Osteoblast (primary cell): ENCODE data around the gene LCN12. TPM values are rescaled to one million over a fixed set of nuclear protein-coding genes. Genes with fewer than 3 reads are reported as not detected.

Experiments
- DNase-seq: peaks from one replicate; pipeline ENCODE4 v3.0.0; 2011; ENCODE audit warnings: low spot score, mixed read lengths; ENCODE audit not compliant: insufficient read length; ENCODE audit errors: missing footprints
- H2AFZ ChIP-seq: 2 replicates; pipeline ENCODE4 v1.6.0; 2011; ENCODE audit warnings: mild to moderate bottlenecking, low read length
- H3K27ac ChIP-seq: 2 replicates; pipeline ENCODE4 v1.5.1; 2011; ENCODE audit warnings: mild to moderate bottlenecking, low read depth, low read length, moderate library complexity
- H3K27me3 ChIP-seq: 2 replicates; pipeline ENCODE4 v1.6.0; 2012; ENCODE audit warnings: mild to moderate bottlenecking, control low read depth, inconsistent platforms, low read length, moderate library complexity; ENCODE audit not compliant: insufficient read depth
- H3K36me3 ChIP-seq: 2 replicates; pipeline ENCODE4 v1.5.1; 2011; ENCODE audit warnings: mild to moderate bottlenecking, low read length, control low read depth, moderate library complexity; ENCODE audit not compliant: insufficient read depth
- H3K4me1 ChIP-seq: 2 replicates; pipeline ENCODE4 v1.5.1; 2011; ENCODE audit warnings: mild to moderate bottlenecking, low read length, control low read depth, moderate library complexity; ENCODE audit not compliant: insufficient read depth
- H3K4me2 ChIP-seq: 2 replicates; pipeline ENCODE4 v1.6.0; 2011; ENCODE audit warnings: mild to moderate bottlenecking, low read length; ENCODE audit not compliant: insufficient read depth
- H3K4me3 ChIP-seq: fragments of 200-600 bp; sonication (generic); 3 replicates; pipeline ENCODE4 v1.5.1; 2012; ENCODE audit warnings: mild to moderate bottlenecking, low read length, inconsistent platforms; ENCODE audit not compliant: insufficient read depth
- H3K79me2 ChIP-seq: 2 replicates; pipeline ENCODE4 v1.6.0; 2012; ENCODE audit warnings: mild to moderate bottlenecking, low read length, control low read depth, inconsistent platforms; ENCODE audit not compliant: insufficient read depth
- H3K9me3 ChIP-seq: 2 replicates; pipeline ENCODE4 v1.5.1; 2011; ENCODE audit warnings: low read depth, low read length, control low read depth
- H4K20me1 ChIP-seq: 2 replicates; pipeline ENCODE4 v1.6.0; 2012; ENCODE audit warnings: mild to moderate bottlenecking, low read length, control low read depth; ENCODE audit not compliant: insufficient read depth
- total RNA-seq: library from RNA; depleted of rRNA; stranded (reverse); fragments of >200 nt; gene quantifications from 2 replicates; pipeline ENCODE4 v1.2.3, GENCODE V29; 2012
- TF ChIP-seq, protein P1 (sequence below): IDR thresholded peaks from 2 replicates; pipeline ENCODE4 v1.5.1; 2011; ENCODE audit warnings: mild to moderate bottlenecking, low read depth, low read length, moderate library complexity; ENCODE audit errors: extremely low read depth

LCN12 gene
- total RNA-seq, 1 donor = not detected

DNA sequence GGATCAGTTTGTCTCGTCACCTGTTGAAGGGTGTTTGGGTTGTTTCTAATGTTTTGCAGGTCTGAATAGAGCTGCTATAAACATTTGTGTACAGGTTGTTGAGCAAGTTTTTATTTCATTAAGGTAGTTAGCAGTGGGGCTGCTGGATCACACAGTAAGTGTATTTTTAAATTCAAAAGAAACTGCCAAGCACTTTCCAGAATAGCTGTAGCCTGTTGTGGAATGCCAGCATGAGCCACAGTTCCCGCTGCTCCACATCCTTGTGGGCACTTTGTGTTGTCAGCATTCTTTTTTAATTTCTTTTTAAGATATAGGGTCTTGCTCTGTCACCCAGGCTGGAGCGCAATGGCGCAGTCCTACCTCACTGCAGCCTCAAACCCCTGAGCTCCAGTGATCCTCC, 22.1 kb upstream of the LCN12 start:
- peaks cover 4% of the 10 kb centered on the region for H3K4me1 ChIP-seq
- DNase-seq = no peak
- no peak overlapping the region for H3K27ac ChIP-seq
- peaks cover 3% of the 10 kb centered on the region for H4K20me1 ChIP-seq
- peaks cover 19% of the 10 kb centered on the region for H3K36me3 ChIP-seq
- H3K4me2 ChIP-seq = no peak overlapping the region
- TF ChIP-seq, protein P1, sequence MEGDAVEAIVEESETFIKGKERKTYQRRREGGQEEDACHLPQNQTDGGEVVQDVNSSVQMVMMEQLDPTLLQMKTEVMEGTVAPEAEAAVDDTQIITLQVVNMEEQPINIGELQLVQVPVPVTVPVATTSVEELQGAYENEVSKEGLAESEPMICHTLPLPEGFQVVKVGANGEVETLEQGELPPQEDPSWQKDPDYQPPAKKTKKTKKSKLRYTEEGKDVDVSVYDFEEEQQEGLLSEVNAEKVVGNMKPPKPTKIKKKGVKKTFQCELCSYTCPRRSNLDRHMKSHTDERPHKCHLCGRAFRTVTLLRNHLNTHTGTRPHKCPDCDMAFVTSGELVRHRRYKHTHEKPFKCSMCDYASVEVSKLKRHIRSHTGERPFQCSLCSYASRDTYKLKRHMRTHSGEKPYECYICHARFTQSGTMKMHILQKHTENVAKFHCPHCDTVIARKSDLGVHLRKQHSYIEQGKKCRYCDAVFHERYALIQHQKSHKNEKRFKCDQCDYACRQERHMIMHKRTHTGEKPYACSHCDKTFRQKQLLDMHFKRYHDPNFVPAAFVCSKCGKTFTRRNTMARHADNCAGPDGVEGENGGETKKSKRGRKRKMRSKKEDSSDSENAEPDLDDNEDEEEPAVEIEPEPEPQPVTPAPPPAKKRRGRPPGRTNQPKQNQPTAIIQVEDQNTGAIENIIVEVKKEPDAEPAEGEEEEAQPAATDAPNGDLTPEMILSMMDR = no peak
- H2AFZ ChIP-seq = no peak overlapping the region
- H3K27me3 ChIP-seq = no peaks in the 10 kb centered on the region
- no peak overlapping the region for H3K4me3 ChIP-seq
- no peaks in the 10 kb centered on the region for H3K9me3 ChIP-seq
- H3K79me2 ChIP-seq = no peaks in the 10 kb centered on the region

DNA sequence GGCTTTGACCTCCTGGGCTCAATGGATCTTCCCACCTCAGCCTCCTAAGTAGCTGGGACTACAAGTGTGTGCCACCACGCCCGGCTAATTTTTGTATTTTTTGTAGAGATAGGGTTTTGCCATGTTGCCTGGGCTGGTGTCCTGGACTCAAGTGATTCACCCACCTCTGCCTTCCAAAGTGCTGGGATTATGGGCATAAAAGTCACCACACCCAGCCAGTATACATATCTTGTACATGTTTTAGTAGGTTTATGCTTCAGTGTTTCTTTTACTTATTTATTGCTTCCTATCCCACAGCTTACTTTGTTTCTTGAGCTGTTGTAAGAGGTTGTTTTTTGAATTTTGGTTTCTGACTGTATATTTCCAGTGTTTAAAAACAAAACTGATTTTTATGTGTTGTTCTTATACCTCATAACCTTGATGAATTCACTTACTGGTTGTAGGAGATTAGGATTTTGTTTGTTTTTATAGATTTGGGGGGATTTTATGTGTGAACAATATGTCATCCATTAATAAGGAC, 20.4 kb upstream of the LCN12 start:
- Histone ChIP-seq H3K79me2 (no peaks in the 10 kb centered on the region), H3K4me1 (peaks cover 4% of the 10 kb centered on the region), H3K36me3 (peaks cover 17% of the 10 kb centered on the region), H3K9me3 (no peaks in the 10 kb centered on the region), H3K27me3 (no peaks in the 10 kb centered on the region), H3K4me2 (no peak overlapping the region), H3K4me3 (no peak overlapping the region), H4K20me1 (peaks cover 3% of the 10 kb centered on the region), H3K27ac (peak overlapping the region; percentile 45), H2AFZ (no peak overlapping the region)
- no peak for DNase-seq
- TF ChIP-seq, protein P1 = no peak

DNA sequence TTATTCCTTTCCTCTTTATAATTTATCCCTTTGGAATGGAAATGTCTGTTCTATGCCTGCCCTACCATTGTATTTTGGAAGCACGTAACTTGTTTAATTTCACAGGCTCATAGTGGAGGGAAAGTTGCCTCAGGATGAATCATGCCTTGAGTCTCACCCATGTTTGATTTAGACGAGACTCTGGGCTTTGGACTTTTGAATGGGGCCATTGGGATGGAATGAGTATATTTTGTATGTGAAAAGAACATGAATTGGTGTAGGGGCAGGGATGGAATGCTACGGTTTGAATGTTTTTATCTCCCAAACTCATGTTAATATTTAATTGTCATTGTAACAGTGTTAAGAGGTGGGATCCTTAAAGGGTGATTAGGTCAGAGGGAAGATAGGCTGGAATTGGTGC, 17.8 kb upstream of the LCN12 start:
- TF ChIP-seq, protein P1 = no peak
- no peaks in the 10 kb centered on the region for H4K20me1 ChIP-seq
- no peaks in the 10 kb centered on the region for H3K79me2 ChIP-seq
- no peak overlapping the region for H2AFZ ChIP-seq
- peaks cover 18% of the 10 kb centered on the region for H3K36me3 ChIP-seq
- no peak overlapping the region for H3K4me3 ChIP-seq
- H3K9me3 ChIP-seq = no peaks in the 10 kb centered on the region
- H3K4me2 ChIP-seq = no peak overlapping the region
- no peaks in the 10 kb centered on the region for H3K27me3 ChIP-seq
- DNase-seq = no peak
- no peak overlapping the region for H3K27ac ChIP-seq
- H3K4me1 ChIP-seq = no peaks in the 10 kb centered on the region

DNA sequence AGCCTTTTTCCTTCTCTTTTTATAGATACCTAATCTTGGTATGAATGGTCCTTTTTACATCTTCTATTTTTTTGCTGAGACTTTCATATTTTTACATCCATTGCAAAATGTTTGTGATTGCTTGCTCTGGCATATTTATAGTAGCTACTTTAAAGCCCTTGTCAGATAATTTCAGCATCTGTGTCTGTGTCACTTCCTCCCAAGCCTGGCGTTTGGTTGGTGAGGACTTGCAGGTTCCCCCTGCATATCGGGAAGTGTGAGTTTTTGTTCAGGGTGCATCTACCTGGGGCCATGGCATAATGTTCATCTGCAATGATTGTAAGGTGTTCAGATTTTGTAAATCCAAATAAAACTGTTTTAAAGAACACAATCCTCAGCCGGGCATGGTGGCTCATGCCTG, 16.4 kb upstream of the LCN12 start:
- no peak overlapping the region for H3K4me3 ChIP-seq
- H4K20me1 ChIP-seq = peaks cover 9% of the 10 kb centered on the region
- H3K27ac ChIP-seq = no peak overlapping the region
- H3K4me2 ChIP-seq = no peak overlapping the region
- TF ChIP-seq, protein P1 = no peak
- H3K9me3 ChIP-seq = no peaks in the 10 kb centered on the region
- peaks cover 6% of the 10 kb centered on the region for H3K79me2 ChIP-seq
- DNase-seq = no peak
- H2AFZ ChIP-seq = no peak overlapping the region
- H3K4me1 ChIP-seq = no peaks in the 10 kb centered on the region
- peaks cover 26% of the 10 kb centered on the region for H3K36me3 ChIP-seq
- H3K27me3 ChIP-seq = no peaks in the 10 kb centered on the region
